ENCODE data around the gene TTYH2. TPM values are rescaled to one million over a fixed set of nuclear protein-coding genes. Genes with fewer than 3 reads are reported as not detected.

Gene TTYH2
- total and polyA plus RNA-seq, 12 donors: 8.6 to 36.3 (median 24.8) TPM

- no peak for DNase-seq
- WGBS, 2 donors: 75 to 79% methylated on average over 8 of the region's 8 CpGs
- Histone ChIP-seq H3K4me3 (no peak overlapping the region), H3K4me1 (no peaks in the 10 kb centered on the region), H3K27ac (no peak overlapping the region), H3K36me3 (peaks cover 0 to 83% (median 17%) of the 10 kb centered on the region in 9 donors), H3K9me3 (no peaks in the 10 kb centered on the region), H3K27me3 (no peaks in the 10 kb centered on the region)
- no peak for TF ChIP-seq CTCF (IDR thresholded peaks at IDR 0.05)
- no peak for ATAC-seq
- intact Hi-C loops (cut with DNase I): no loop called here
Observed at GRCh38 chr17:74252211-74252610, 38.8 kb downstream of the TTYH2 start.

DNA sequence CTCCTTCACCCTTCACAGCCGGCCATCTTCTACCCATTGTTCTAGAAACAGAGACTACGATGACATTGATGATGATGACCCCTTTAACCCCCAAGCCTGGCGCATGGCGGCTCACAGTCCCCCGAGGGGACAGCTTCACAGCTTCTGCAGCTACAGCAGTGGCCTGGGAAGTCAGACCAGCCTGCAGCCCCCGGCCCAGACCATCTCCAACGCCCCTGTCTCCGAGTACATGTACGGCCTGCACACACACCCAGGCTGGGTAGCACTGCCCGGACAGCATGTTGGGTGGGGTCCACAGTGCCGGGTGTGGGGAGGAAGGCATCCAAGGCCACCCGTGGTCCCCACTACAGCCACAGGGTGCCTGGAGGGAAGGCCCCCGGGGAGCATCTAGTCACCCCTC lies 39.7 kb downstream of the TTYH2 start:
- H3K27ac ChIP-seq: no peak overlapping the region
- no peak overlapping the region for H3K4me3 ChIP-seq
- H3K4me1 ChIP-seq: no peaks in the 10 kb centered on the region
- TF ChIP-seq CTCF (IDR thresholded peaks at IDR 0.05): no peak
- WGBS, 2 donors: 92 to 95% methylated on average over 13 of the region's 13 CpGs
- no peaks in the 10 kb centered on the region for H3K9me3 ChIP-seq
- ATAC-seq (peak in 1 of 8 donors; percentile 9), DNase-seq (no peak)
- intact Hi-C loops (cut with DNase I): no loop called here
- H3K27me3 ChIP-seq: no peaks in the 10 kb centered on the region
- H3K36me3 ChIP-seq: peaks cover 0 to 86% (median 17%) of the 10 kb centered on the region in 9 donors

- WGBS, 2 donors: 90 to 93% methylated on average over 10 of the region's 10 CpGs
- H3K27me3 ChIP-seq: no peaks in the 10 kb centered on the region
- DNase-seq (no peak), ATAC-seq (no peak)
- no peak for TF ChIP-seq CTCF (IDR thresholded peaks at IDR 0.05)
- H3K36me3 ChIP-seq: peaks cover 0 to 73% (median 12%) of the 10 kb centered on the region in 9 donors
- no peaks in the 10 kb centered on the region for H3K9me3 ChIP-seq
- H3K4me1 ChIP-seq: no peaks in the 10 kb centered on the region
- no peak overlapping the region for H3K27ac ChIP-seq
- no peak overlapping the region for H3K4me3 ChIP-seq
- intact Hi-C loops (cut with DNase I): no loop called here
Observed at GRCh38 chr17:74257311-74257710, 43.9 kb downstream of the TTYH2 start.

- ATAC-seq: peak in 2 of 8 donors; percentile 25 to 36
Observed at GRCh38 chr17:74259667-74260524, 46.5 kb downstream of the TTYH2 start.

More at GRCh38 chr17:74259667-74260524, 46.5 kb downstream of the TTYH2 start:
- H3K9me3 ChIP-seq: no peaks in the 10 kb centered on the region
- H3K27ac ChIP-seq: no peak overlapping the region
- H3K27me3 ChIP-seq: no peaks in the 10 kb centered on the region
- TF ChIP-seq CTCF (IDR thresholded peaks at IDR 0.05): no peak
- intact Hi-C loops (cut with DNase I): no loop called here
- WGBS, 2 donors: 87% methylated on average over 21 of the region's 21 CpGs
- no peak overlapping the region for H3K4me3 ChIP-seq
- H3K36me3 ChIP-seq: peaks cover 0 to 48% (median 8%) of the 10 kb centered on the region in 9 donors
- no peak for DNase-seq
- H3K4me1 ChIP-seq: no peaks in the 10 kb centered on the region
